Measurements from ENCODE around the gene S100A10.

DNA sequence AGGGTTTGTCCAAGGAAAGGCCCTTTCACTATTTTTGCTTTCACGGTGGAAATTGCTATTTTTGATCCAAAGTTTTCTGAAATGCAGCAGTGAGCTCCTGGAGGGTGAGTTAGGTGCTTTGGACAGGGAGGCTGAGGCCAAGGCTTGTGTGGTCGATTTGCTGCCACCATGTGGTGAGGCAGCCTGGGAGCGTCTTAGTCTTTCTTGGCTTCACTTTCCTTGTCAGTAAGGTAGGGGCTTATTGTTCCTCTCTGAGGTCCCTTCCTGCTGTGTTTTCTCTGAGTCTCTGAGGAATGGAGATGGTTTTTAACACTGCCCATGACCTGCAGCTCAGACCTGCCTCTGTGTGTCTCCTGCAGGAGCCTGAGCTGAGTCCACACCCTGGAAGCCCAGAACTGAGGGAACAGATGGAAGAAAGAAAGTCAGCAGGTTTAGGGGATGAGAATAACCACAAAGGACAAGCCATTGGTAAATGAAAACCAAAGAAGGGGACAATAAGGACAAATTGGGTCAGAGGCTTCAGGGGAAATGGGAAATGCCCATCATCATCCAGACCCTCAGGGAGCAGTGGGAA, 20.1 kb upstream of the S100A10 start:
- TF ChIP-seq, protein P1, sequence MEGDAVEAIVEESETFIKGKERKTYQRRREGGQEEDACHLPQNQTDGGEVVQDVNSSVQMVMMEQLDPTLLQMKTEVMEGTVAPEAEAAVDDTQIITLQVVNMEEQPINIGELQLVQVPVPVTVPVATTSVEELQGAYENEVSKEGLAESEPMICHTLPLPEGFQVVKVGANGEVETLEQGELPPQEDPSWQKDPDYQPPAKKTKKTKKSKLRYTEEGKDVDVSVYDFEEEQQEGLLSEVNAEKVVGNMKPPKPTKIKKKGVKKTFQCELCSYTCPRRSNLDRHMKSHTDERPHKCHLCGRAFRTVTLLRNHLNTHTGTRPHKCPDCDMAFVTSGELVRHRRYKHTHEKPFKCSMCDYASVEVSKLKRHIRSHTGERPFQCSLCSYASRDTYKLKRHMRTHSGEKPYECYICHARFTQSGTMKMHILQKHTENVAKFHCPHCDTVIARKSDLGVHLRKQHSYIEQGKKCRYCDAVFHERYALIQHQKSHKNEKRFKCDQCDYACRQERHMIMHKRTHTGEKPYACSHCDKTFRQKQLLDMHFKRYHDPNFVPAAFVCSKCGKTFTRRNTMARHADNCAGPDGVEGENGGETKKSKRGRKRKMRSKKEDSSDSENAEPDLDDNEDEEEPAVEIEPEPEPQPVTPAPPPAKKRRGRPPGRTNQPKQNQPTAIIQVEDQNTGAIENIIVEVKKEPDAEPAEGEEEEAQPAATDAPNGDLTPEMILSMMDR (IDR thresholded peaks at IDR 0.05; ENCODE audit: low read length) = peak; percentile 97
- no peak for TF ChIP-seq EZH2 (optimal IDR thresholded peaks at IDR 0.05; ENCODE audit: low read depth, low read length)

Measured in MM.1S (cell line).